SH-SY5Y (cell line): Measurements from ENCODE around the gene OXNAD1.

Experiments used
- GATA2 ChIP-seq: IDR thresholded peaks from 2 replicates; pipeline ENCODE4 v1.6.1; 2011; ENCODE audit warnings: mild to moderate bottlenecking, low read depth, low read length
- GATA3 ChIP-seq: IDR thresholded peaks from 2 replicates; pipeline ENCODE4 v1.6.1; 2011; ENCODE audit warnings: low read depth, mild to moderate bottlenecking, low read length, moderate library complexity

- TF ChIP-seq GATA2 (no peak), GATA3 (no peak)
Observed at GRCh38 chr3:16231983-16232382, 33.0 kb upstream of the OXNAD1 start.
